HEK293 (cell line): Measurements from ENCODE around the gene SYCP3.

Experiments used
- CTCF ChIA-PET: fragments of 350-600 bp; formaldehyde crosslinking; extraction: SDS; loops from one replicate; lab custom pipeline; 2021; ENCODE audit warnings: antibody characterized with exemption; lab: Yijun Ruan, JAX
- POLR2A ChIA-PET: fragments of 300-600 bp; formaldehyde crosslinking; extraction: SDS; loops from one replicate; lab custom pipeline; 2020; ENCODE audit warnings: antibody characterized with exemption, inconsistent platforms; lab: Yijun Ruan, JAX
- H3K27ac ChIP-seq: fragments of 200-500 bp; sonication (Bioruptor generic); 2 replicates; pipeline ENCODE4 v1.5.1; 2014; ENCODE audit warnings: low read depth, low read length, control low read depth, inconsistent platforms; ENCODE audit errors: extremely low read depth
- H3K36me3 ChIP-seq, 2 experiments: fragments of 200-500 bp in 1 of 2; sonication (Bioruptor generic) in 1 of 2; 1 replicate in 1 of 2; 2 replicates in 1 of 2; pipeline ENCODE4 v1.5.1; 2014 to 2017; ENCODE audit warnings: inconsistent platforms in 2 of 2, low read length in 2 of 2; ENCODE audit not compliant: control insufficient read depth in 2 of 2, insufficient read depth in 1 of 2
- H3K4me1 ChIP-seq: fragments of 200-500 bp; sonication (Bioruptor generic); 2 replicates; pipeline ENCODE4 v1.5.1; 2014; ENCODE audit warnings: mild to moderate bottlenecking, low read length, inconsistent platforms; ENCODE audit not compliant: control insufficient read depth, insufficient read depth
- H3K4me3 ChIP-seq: 2 replicates; pipeline ENCODE4 v1.5.1; 2011; ENCODE audit warnings: low read depth, mild to moderate bottlenecking, control low read depth, low read length, moderate library complexity
- H3K9me3 ChIP-seq: fragments of 200-500 bp; sonication (Bioruptor generic); 2 replicates; pipeline ENCODE4 v1.5.1; 2014; ENCODE audit warnings: low read depth, low read length, inconsistent platforms; ENCODE audit not compliant: control insufficient read depth, insufficient read depth
- EGR2 ChIP-seq: fragments of 450-650 bp; formaldehyde crosslinking; IDR thresholded peaks from 2 replicates; pipeline ENCODE4 v1.5.1; 2016; ENCODE audit warnings: low read depth, missing biosample characterization, missing genetic modification characterization
- MEIS1 ChIP-seq: sonication (generic); formaldehyde crosslinking; IDR thresholded peaks from 2 replicates; pipeline ENCODE4 v1.8.1; 2022; ENCODE audit warnings: missing genetic modification reagents, mild to moderate bottlenecking, borderline replicate concordance
- PRDM1 ChIP-seq: fragments of 450-650 bp; formaldehyde crosslinking; IDR thresholded peaks from 2 replicates; pipeline ENCODE4; 2016; ENCODE audit warnings: missing biosample characterization, missing genetic modification characterization
- SP2 ChIP-seq: fragments of 450-650 bp; formaldehyde crosslinking; IDR thresholded peaks from 2 replicates; pipeline ENCODE4 v1.5.1; 2016; ENCODE audit warnings: missing biosample characterization, missing genetic modification characterization
- ZBTB17 ChIP-seq: fragments of 450-650 bp; formaldehyde crosslinking; IDR thresholded peaks from 2 replicates; pipeline ENCODE4 v1.5.1; 2016; ENCODE audit warnings: missing biosample characterization, missing genetic modification characterization
- ZEB2 ChIP-seq: fragments of 450-650 bp; formaldehyde crosslinking; IDR thresholded peaks from 2 replicates; pipeline ENCODE4 v1.5.1; 2016; ENCODE audit warnings: missing biosample characterization, missing genetic modification characterization
- ZFP3 ChIP-seq: fragments of 450-650 bp; formaldehyde crosslinking; IDR thresholded peaks from 2 replicates; pipeline ENCODE4 v1.5.1; 2016; ENCODE audit warnings: low read depth, missing biosample characterization, missing genetic modification characterization
- ZNF138 ChIP-seq: fragments of 450-650 bp; formaldehyde crosslinking; IDR thresholded peaks from 2 replicates; pipeline ENCODE4 v1.5.1; 2016; ENCODE audit warnings: missing biosample characterization, missing genetic modification characterization, borderline replicate concordance
- ZNF214 ChIP-seq: fragments of 450-650 bp; formaldehyde crosslinking; IDR thresholded peaks from 2 replicates; pipeline ENCODE4 v1.5.1; 2017; ENCODE audit warnings: missing biosample characterization, mild to moderate bottlenecking, missing genetic modification characterization, borderline replicate concordance
- ZNF350 ChIP-seq: fragments of 450-650 bp; formaldehyde crosslinking; IDR thresholded peaks from 2 replicates; pipeline ENCODE4 v1.5.0; 2017; ENCODE audit warnings: missing biosample characterization, mild to moderate bottlenecking, missing genetic modification characterization
- ZNF423 ChIP-seq: fragments of 450-650 bp; formaldehyde crosslinking; IDR thresholded peaks from 2 replicates; pipeline ENCODE4 v1.5.1; 2016; ENCODE audit warnings: missing biosample characterization, missing genetic modification characterization
- ZNF544 ChIP-seq: fragments of 450-650 bp; formaldehyde crosslinking; IDR thresholded peaks from 2 replicates; pipeline ENCODE4 v1.5.0; 2017; ENCODE audit warnings: missing biosample characterization, missing genetic modification characterization
- TF ChIP-seq, protein P1 (sequence below): fragments of 450-650 bp; IDR thresholded peaks from 2 replicates; pipeline ENCODE4 v1.5.1; 2018; ENCODE audit warnings: missing biosample characterization, mild to moderate bottlenecking, missing genetic modification characterization
- TF ChIP-seq, protein P2 (sequence below): fragments of 450-650 bp; formaldehyde crosslinking; IDR thresholded peaks from 2 replicates; pipeline ENCODE4 v1.5.1; 2016; ENCODE audit warnings: missing biosample characterization, missing genetic modification characterization
- TF ChIP-seq, protein P3 (sequence below): fragments of 450-650 bp; formaldehyde crosslinking; IDR thresholded peaks from 2 replicates; pipeline ENCODE4 v1.5.1; 2016; ENCODE audit warnings: missing biosample characterization, missing genetic modification characterization, borderline replicate concordance
- TF ChIP-seq, protein P4 (sequence below): fragments of 450-650 bp; IDR thresholded peaks from 2 replicates; pipeline ENCODE4 v1.5.1; 2018; ENCODE audit warnings: missing biosample characterization, missing genetic modification characterization
- TF ChIP-seq, protein P5 (sequence below): fragments of 450-650 bp; formaldehyde crosslinking; IDR thresholded peaks from 2 replicates; pipeline ENCODE4 v1.5.1; 2016; ENCODE audit warnings: missing biosample characterization, missing genetic modification characterization

Gene SYCP3

DNA sequence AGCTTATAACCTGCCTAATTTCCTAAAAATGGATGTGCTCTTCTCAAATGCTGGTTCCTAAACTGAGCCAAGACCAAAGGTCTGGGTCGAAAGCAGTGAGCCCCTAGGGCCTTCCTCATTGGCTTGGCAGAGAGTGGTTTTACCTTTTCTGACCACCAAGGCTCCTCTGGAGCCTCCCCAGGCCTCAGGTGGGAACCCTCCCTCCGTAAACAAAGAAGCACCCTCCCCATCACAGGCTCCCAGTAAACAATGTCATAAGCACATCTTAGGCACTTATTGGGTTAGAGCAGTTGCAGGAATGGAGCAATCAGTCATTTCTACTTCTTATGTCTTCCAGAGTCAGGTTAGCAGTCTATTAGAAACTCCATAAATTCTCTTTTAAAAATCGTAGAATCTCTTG lies 35.8 kb downstream of the SYCP3 start:
- Histone ChIP-seq H3K27ac (no peak overlapping the region), H3K36me3 (no peaks in the 10 kb centered on the region), H3K4me3 (no peak overlapping the region), H3K9me3 (no peaks in the 10 kb centered on the region), H3K4me1 (peaks cover 19% of the 10 kb centered on the region)
- POLR2A ChIA-PET: no interaction called here
- TF ChIP-seq, protein P1, sequence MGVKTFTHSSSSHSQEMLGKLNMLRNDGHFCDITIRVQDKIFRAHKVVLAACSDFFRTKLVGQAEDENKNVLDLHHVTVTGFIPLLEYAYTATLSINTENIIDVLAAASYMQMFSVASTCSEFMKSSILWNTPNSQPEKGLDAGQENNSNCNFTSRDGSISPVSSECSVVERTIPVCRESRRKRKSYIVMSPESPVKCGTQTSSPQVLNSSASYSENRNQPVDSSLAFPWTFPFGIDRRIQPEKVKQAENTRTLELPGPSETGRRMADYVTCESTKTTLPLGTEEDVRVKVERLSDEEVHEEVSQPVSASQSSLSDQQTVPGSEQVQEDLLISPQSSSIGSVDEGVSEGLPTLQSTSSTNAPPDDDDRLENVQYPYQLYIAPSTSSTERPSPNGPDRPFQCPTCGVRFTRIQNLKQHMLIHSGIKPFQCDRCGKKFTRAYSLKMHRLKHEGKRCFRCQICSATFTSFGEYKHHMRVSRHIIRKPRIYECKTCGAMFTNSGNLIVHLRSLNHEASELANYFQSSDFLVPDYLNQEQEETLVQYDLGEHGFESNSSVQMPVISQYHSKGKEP: no peak
- no peak for TF ChIP-seq MEIS1 (CRISPR knock-in tag)
- no peak for TF ChIP-seq ZBTB17 (tag by site-specific recombination)
- no peak for TF ChIP-seq ZNF544 (tag by site-specific recombination)
- TF ChIP-seq ZNF214: no peak
- TF ChIP-seq, protein P2, sequence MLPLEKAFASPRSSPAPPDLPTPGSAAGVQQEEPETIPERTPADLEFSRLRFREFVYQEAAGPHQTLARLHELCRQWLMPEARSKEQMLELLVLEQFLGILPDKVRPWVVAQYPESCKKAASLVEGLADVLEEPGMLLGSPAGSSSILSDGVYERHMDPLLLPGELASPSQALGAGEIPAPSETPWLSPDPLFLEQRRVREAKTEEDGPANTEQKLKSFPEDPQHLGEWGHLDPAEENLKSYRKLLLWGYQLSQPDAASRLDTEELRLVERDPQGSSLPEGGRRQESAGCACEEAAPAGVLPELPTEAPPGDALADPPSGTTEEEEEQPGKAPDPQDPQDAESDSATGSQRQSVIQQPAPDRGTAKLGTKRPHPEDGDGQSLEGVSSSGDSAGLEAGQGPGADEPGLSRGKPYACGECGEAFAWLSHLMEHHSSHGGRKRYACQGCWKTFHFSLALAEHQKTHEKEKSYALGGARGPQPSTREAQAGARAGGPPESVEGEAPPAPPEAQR (tag by site-specific recombination): no peak
- TF ChIP-seq, protein P3, sequence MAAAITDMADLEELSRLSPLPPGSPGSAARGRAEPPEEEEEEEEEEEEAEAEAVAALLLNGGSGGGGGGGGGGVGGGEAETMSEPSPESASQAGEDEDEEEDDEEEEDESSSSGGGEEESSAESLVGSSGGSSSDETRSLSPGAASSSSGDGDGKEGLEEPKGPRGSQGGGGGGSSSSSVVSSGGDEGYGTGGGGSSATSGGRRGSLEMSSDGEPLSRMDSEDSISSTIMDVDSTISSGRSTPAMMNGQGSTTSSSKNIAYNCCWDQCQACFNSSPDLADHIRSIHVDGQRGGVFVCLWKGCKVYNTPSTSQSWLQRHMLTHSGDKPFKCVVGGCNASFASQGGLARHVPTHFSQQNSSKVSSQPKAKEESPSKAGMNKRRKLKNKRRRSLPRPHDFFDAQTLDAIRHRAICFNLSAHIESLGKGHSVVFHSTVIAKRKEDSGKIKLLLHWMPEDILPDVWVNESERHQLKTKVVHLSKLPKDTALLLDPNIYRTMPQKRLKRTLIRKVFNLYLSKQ (tag by site-specific recombination): no peak
- TF ChIP-seq, protein P4, sequence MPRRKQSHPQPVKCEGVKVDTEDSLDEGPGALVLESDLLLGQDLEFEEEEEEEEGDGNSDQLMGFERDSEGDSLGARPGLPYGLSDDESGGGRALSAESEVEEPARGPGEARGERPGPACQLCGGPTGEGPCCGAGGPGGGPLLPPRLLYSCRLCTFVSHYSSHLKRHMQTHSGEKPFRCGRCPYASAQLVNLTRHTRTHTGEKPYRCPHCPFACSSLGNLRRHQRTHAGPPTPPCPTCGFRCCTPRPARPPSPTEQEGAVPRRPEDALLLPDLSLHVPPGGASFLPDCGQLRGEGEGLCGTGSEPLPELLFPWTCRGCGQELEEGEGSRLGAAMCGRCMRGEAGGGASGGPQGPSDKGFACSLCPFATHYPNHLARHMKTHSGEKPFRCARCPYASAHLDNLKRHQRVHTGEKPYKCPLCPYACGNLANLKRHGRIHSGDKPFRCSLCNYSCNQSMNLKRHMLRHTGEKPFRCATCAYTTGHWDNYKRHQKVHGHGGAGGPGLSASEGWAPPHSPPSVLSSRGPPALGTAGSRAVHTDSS (tag by site-specific recombination): no peak
- no peak for TF ChIP-seq ZNF350 (tag by site-specific recombination)
- no peak for TF ChIP-seq ZNF138 (tag by site-specific recombination)
- no peak for TF ChIP-seq ZFP3
- TF ChIP-seq, protein P5, sequence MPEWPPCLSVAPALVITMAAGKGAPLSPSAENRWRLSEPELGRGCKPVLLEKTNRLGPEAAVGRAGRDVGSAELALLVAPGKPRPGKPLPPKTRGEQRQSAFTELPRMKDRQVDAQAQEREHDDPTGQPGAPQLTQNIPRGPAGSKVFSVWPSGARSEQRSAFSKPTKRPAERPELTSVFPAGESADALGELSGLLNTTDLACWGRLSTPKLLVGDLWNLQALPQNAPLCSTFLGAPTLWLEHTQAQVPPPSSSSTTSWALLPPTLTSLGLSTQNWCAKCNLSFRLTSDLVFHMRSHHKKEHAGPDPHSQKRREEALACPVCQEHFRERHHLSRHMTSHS (tag by site-specific recombination): no peak
- no peak for TF ChIP-seq ZEB2 (tag by site-specific recombination)
- TF ChIP-seq ZNF423 (tag by site-specific recombination): no peak
- TF ChIP-seq SP2: no peak
- CTCF ChIA-PET: no interaction called here

DNA sequence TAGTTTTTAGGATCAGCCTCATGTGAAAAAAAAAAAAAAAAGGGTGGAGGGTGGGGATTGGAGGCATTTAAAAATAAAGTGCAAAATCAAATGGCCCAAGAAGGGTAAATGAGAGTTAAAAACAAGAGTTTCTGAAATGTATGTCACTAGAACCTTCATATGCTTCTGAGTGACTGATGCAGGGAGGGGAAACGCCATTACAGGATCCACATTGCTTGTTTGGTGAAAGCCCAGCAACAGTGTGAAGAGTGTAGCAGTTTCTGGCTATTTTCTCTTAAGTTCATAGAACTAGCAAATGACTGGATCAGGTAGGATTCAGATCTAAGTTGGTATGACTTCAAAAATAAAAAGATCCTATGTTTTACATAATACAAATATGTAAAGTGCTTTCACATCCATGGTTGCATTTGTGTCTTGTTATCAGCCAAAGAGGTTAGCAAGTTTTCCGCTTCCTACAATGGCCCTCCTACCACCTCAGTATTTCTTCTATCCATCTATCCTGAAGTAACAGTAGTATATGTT lies 38.9 kb downstream of the SYCP3 start:
- CTCF ChIA-PET: interaction anchor here (1.2 kb wide), 1 partner anchor 24 kb away, joined by 4 read pairs; no protein-coding TSS in a partner anchor
- no peak overlapping the region for H3K4me3 ChIP-seq
- H3K4me1 ChIP-seq: peaks cover 8% of the 10 kb centered on the region
- POLR2A ChIA-PET: interaction anchor here (0.7 kb wide), 1 partner anchor 203 kb away, joined by 3 read pairs; no protein-coding TSS in a partner anchor
- H3K27ac ChIP-seq: no peak overlapping the region
- no peaks in the 10 kb centered on the region for H3K36me3 ChIP-seq
- TF ChIP-seq PRDM1 (tag by site-specific recombination): peak; percentile 72
- no peak for TF ChIP-seq EGR2 (tag by site-specific recombination)
- TF ChIP-seq, all 188 proteins: peak for 1
- H3K9me3 ChIP-seq: no peaks in the 10 kb centered on the region
